H9 (cell line): ENCODE data around the gene MAPK8. TPM values are rescaled to one million over a fixed set of nuclear protein-coding genes. Genes with fewer than 3 reads are reported as not detected.
A peak's percentile ranks its signal among the peaks of the same experiment; 100 is the strongest.

Source experiments
- DNase-seq: peaks from one replicate; pipeline ENCODE4 v3.0.0-alpha.2; 2017
- H2AFZ ChIP-seq: one replicate; pipeline ENCODE4 v1.6.1; 2013; ENCODE audit warnings: mild to moderate bottlenecking, low read length, control low read depth, moderate library complexity
- H2AK5ac ChIP-seq: 2 replicates; pipeline ENCODE4 v1.6.1; 2013; ENCODE audit warnings: low read length, control low read depth, mixed read lengths; ENCODE audit not compliant: insufficient read length
- H2BK120ac ChIP-seq: one replicate; pipeline ENCODE4 v1.6.1; 2013; ENCODE audit warnings: low read depth, mild to moderate bottlenecking, low read length, control low read depth, inconsistent platforms; ENCODE audit not compliant: poor library complexity, severe bottlenecking
- H2BK12ac ChIP-seq: 2 replicates; pipeline ENCODE4 v1.6.1; 2013; ENCODE audit warnings: low read length, control low read depth, mixed read lengths, low read depth; ENCODE audit not compliant: insufficient read length
- H2BK15ac ChIP-seq: 2 replicates; pipeline ENCODE4 v1.6.1; 2013; ENCODE audit warnings: low read depth, low read length, control low read depth
- H2BK20ac ChIP-seq: one replicate; pipeline ENCODE4 v1.6.1; 2013; ENCODE audit warnings: low read depth, mild to moderate bottlenecking, low read length, control low read depth, inconsistent platforms; ENCODE audit not compliant: poor library complexity, severe bottlenecking
- H2BK5ac ChIP-seq: 2 replicates; pipeline ENCODE4 v1.6.1; 2013; ENCODE audit warnings: low read length, control low read depth, mixed read lengths; ENCODE audit not compliant: insufficient read length
- H3K14ac ChIP-seq: 2 replicates; pipeline ENCODE4 v1.6.1; 2013; ENCODE audit warnings: low read length, control low read depth; ENCODE audit not compliant: insufficient read depth
- H3K18ac ChIP-seq: 2 replicates; pipeline ENCODE4 v1.6.1; 2013; ENCODE audit warnings: low read depth, mild to moderate bottlenecking, mixed read lengths, low read length, control low read depth; ENCODE audit not compliant: insufficient read length
- H3K23ac ChIP-seq: 2 replicates; pipeline ENCODE4 v1.6.1; 2013; ENCODE audit warnings: low read length, control low read depth, mixed read lengths, low read depth; ENCODE audit not compliant: insufficient read length
- H3K23me2 ChIP-seq: 2 replicates; pipeline ENCODE4 v1.6.1; 2013; ENCODE audit warnings: low read depth, mild to moderate bottlenecking, mixed read lengths, low read length, control low read depth; ENCODE audit not compliant: insufficient read length, poor library complexity, severe bottlenecking
- H3K27ac ChIP-seq: 2 replicates; pipeline ENCODE4 v1.5.1; 2013; ENCODE audit warnings: low read length, control low read depth, mixed read lengths, low read depth; ENCODE audit not compliant: insufficient read length
- H3K27me3 ChIP-seq: 2 replicates; pipeline ENCODE4 v1.6.1; 2013; ENCODE audit warnings: low read length, control low read depth, inconsistent platforms; ENCODE audit not compliant: insufficient read depth
- H3K4ac ChIP-seq: 2 replicates; pipeline ENCODE4 v1.6.1; 2013; ENCODE audit warnings: low read depth, mild to moderate bottlenecking, control low read depth, inconsistent platforms, low read length, moderate library complexity
- H3K4me1 ChIP-seq: 2 replicates; pipeline ENCODE4 v1.6.1; 2013; ENCODE audit warnings: low read length, control low read depth, inconsistent platforms; ENCODE audit not compliant: insufficient read depth
- H3K4me2 ChIP-seq: 2 replicates; pipeline ENCODE4 v1.6.1; 2013; ENCODE audit warnings: low read length, control low read depth, mixed read lengths; ENCODE audit not compliant: insufficient read length, insufficient read depth
- H3K56ac ChIP-seq: 2 replicates; pipeline ENCODE4 v1.6.1; 2013; ENCODE audit warnings: low read depth, mild to moderate bottlenecking, mixed read lengths, low read length, control low read depth; ENCODE audit not compliant: insufficient read length
- H3K79me1 ChIP-seq: 2 replicates; pipeline ENCODE4 v1.6.1; 2013; ENCODE audit warnings: low read depth, mild to moderate bottlenecking, moderate library complexity, low read length, control low read depth, inconsistent platforms; ENCODE audit not compliant: insufficient read depth, poor library complexity, severe bottlenecking
- H3K79me2 ChIP-seq: 2 replicates; pipeline ENCODE4 v1.6.1; 2013; ENCODE audit warnings: low read length, control low read depth, inconsistent platforms; ENCODE audit not compliant: insufficient read depth
- H3K9ac ChIP-seq: 2 replicates; pipeline ENCODE4 v1.6.1; 2013; ENCODE audit warnings: low read length, control low read depth, mixed read lengths; ENCODE audit not compliant: insufficient read length; ENCODE audit errors: extremely low read depth
- H3K9me3 ChIP-seq: one replicate; pipeline ENCODE4 v1.6.1; 2013; ENCODE audit warnings: low read depth, low read length, inconsistent platforms; ENCODE audit not compliant: control insufficient read depth
- H3T11ph ChIP-seq: one replicate; pipeline ENCODE4 v1.6.1; 2013; ENCODE audit warnings: mild to moderate bottlenecking, low read length, control low read depth, inconsistent platforms
- H4K20me1 ChIP-seq: one replicate; pipeline ENCODE4 v1.6.1; 2013; ENCODE audit not compliant: control insufficient read depth, insufficient read length, insufficient read depth
- H4K5ac ChIP-seq: 2 replicates; pipeline ENCODE4 v1.6.1; 2013; ENCODE audit warnings: low read depth, mild to moderate bottlenecking, mixed read lengths, low read length, control low read depth; ENCODE audit not compliant: insufficient read length
- H4K8ac ChIP-seq: replicated peaks from 2 replicates; pipeline ENCODE4 v1.6.1; 2013; ENCODE audit warnings: low read length, control low read depth, mixed read lengths, low read depth; ENCODE audit not compliant: insufficient read length
- H4K91ac ChIP-seq: 2 replicates; pipeline ENCODE4 v1.6.1; 2013; ENCODE audit warnings: low read depth, mild to moderate bottlenecking, moderate library complexity, mixed read lengths, low read length, control low read depth; ENCODE audit not compliant: insufficient read length
- H3K27ac Mint-ChIP-seq, 3 experiments: 2 replicates in 2 of 3; 3 replicates in 1 of 3; pipeline ENCODE4 v1.8.0; 2020 to 2021; ENCODE audit warnings: mixed read lengths in 3 of 3, mild to moderate bottlenecking in 1 of 3, moderate library complexity in 1 of 3
- H3K27me3 Mint-ChIP-seq: 2 replicates; pipeline ENCODE4 v1.8.0; 2021; ENCODE audit warnings: low read depth, mild to moderate bottlenecking, moderate library complexity, mixed read lengths
- H3K36me3 Mint-ChIP-seq, 3 experiments: 2 replicates in 2 of 3; 3 replicates in 1 of 3; pipeline ENCODE4 v1.8.0; 2020 to 2021; ENCODE audit warnings: low read depth in 3 of 3, mixed read lengths in 3 of 3; ENCODE audit not compliant: insufficient read depth in 1 of 3
- H3K4me1 Mint-ChIP-seq, 2 experiments: 2 replicates each; pipeline ENCODE4 v1.8.0; 2020; ENCODE audit warnings: mixed read lengths in 2 of 2
- H3K4me3 Mint-ChIP-seq, 2 experiments: 2 replicates in 1 of 2; 3 replicates in 1 of 2; pipeline ENCODE4 v1.8.0; 2020 to 2021; ENCODE audit warnings: mild to moderate bottlenecking in 2 of 2, mixed read lengths in 2 of 2, moderate library complexity in 1 of 2
- H3K9me3 Mint-ChIP-seq, 2 experiments: 2 replicates in 1 of 2; 3 replicates in 1 of 2; pipeline ENCODE4 v1.8.0; 2020; ENCODE audit warnings: mild to moderate bottlenecking in 2 of 2, mixed read lengths in 2 of 2, moderate library complexity in 1 of 2
- WGBS: extraction: QIAGEN DNeasy Blood & Tissue Kit; methylation state at CpG from one replicate; pipeline ENCODE4 v1.1.7; 2013; ENCODE audit warnings: missing lambda C conversion rate, low lambda C conversion rate, mixed read lengths; ENCODE audit not compliant: insufficient read length; ENCODE audit errors: extremely low coverage; 5-methylcytosine and 5-hydroxymethylcytosine counted together
- total RNA-seq: library from RNA; stranded (reverse); gene quantifications from 2 replicates; pipeline ENCODE4 v1.2.1, GENCODE V29; 2021
- TF ChIP-seq, protein P1 (sequence below): fragments of 200-600 bp; sonication (generic); conservative IDR thresholded peaks from 3 replicates; pipeline ENCODE4 v1.8.0; 2021; ENCODE audit warnings: antibody characterized with exemption, mild to moderate bottlenecking

Gene MAPK8
- total RNA-seq, 1 experiment from 2014 or later = 52.0 TPM

DNA sequence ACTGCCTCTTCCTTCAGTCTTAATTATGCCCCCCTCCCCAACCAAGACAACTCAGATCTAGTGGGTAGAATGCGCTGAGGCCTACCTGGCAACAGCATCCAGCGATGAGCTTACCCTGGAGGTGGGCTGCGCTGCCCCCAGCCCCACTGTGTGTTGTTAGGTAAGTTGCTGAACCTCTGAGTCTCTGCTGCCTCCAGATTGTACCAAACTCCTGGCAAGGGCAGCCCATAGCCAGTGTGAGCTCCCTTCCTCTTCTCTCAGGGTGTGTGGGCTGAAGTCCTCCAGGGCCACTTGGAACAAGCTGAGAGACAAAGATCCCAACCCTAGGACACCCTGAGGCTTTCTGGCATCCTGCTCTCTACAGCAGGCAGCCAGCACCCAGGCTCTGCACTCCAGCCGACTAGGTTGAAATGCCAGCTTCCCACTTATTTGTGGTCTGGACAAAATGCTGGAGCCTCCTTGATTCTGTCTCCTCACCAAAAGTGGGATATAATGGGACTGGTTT, 163.1 kb downstream of the MAPK8 start:
- Histone ChIP-seq H2BK15ac (no peak overlapping the region), H3K56ac (no peak overlapping the region), H3T11ph (no peak overlapping the region), H4K5ac (no peak overlapping the region), H2BK20ac (no peak overlapping the region), H3K9ac (no peak overlapping the region), H3K23ac (no peak overlapping the region), H3K4ac (no peak overlapping the region), H3K4me2 (no peak overlapping the region), H2AFZ (no peak overlapping the region), H2BK5ac (no peak overlapping the region), H4K8ac (no peak overlapping the region), H3K18ac (no peak overlapping the region), H3K79me2 (no peaks in the 10 kb centered on the region), H3K27me3 (no peaks in the 10 kb centered on the region; the same call in 1 of the 2 replicates), H3K4me1 (peaks cover 11% of the 10 kb centered on the region), H3K14ac (no peak overlapping the region; the same call in 1 of the 2 replicates), H3K23me2 (no peaks in the 10 kb centered on the region), H2BK120ac (no peak overlapping the region), H4K91ac (no peak overlapping the region), H2AK5ac (no peak overlapping the region), H3K79me1 (no peaks in the 10 kb centered on the region), H4K20me1 (no peaks in the 10 kb centered on the region), H2BK12ac (no peak overlapping the region), H3K9me3 (no peaks in the 10 kb centered on the region), H3K27ac (no peak overlapping the region)
- TF ChIP-seq, protein P1, sequence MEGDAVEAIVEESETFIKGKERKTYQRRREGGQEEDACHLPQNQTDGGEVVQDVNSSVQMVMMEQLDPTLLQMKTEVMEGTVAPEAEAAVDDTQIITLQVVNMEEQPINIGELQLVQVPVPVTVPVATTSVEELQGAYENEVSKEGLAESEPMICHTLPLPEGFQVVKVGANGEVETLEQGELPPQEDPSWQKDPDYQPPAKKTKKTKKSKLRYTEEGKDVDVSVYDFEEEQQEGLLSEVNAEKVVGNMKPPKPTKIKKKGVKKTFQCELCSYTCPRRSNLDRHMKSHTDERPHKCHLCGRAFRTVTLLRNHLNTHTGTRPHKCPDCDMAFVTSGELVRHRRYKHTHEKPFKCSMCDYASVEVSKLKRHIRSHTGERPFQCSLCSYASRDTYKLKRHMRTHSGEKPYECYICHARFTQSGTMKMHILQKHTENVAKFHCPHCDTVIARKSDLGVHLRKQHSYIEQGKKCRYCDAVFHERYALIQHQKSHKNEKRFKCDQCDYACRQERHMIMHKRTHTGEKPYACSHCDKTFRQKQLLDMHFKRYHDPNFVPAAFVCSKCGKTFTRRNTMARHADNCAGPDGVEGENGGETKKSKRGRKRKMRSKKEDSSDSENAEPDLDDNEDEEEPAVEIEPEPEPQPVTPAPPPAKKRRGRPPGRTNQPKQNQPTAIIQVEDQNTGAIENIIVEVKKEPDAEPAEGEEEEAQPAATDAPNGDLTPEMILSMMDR = no peak
- no peaks in the 10 kb centered on the region for H3K27me3 Mint-ChIP-seq
- peaks cover 20 to 22% of the 10 kb centered on the region in 2 experiments for H3K4me1 Mint-ChIP-seq
- peak overlapping the region in 2 of 3 experiments; percentile 75 to 91; a peak in 3 of 7 replicates for H3K27ac Mint-ChIP-seq
- peak; percentile 22 for DNase-seq
- no peak overlapping the region for H3K4me3 Mint-ChIP-seq
- H3K36me3 Mint-ChIP-seq = peaks cover 7 to 17% (median 9%) of the 10 kb centered on the region in 3 experiments; a peak in 5 of 7 replicates
- no CpG with 5 or more reads among the region's 4 CpGs for WGBS
- H3K9me3 Mint-ChIP-seq = peaks cover 0 to 4% of the 10 kb centered on the region in 2 experiments; a peak in 2 of 5 replicates
